HEK293 (cell line): ENCODE results near the gene EEFSEC.

Source experiments
- CTCF ChIA-PET: fragments of 350-600 bp; formaldehyde crosslinking; extraction: SDS; loops from one replicate; lab custom pipeline; 2021; ENCODE audit warnings: antibody characterized with exemption; lab: Yijun Ruan, JAX
- POLR2A ChIA-PET: fragments of 300-600 bp; formaldehyde crosslinking; extraction: SDS; loops from one replicate; lab custom pipeline; 2020; ENCODE audit warnings: antibody characterized with exemption, inconsistent platforms; lab: Yijun Ruan, JAX
- H3K27ac ChIP-seq: fragments of 200-500 bp; sonication (Bioruptor generic); 2 replicates; pipeline ENCODE4 v1.5.1; 2014; ENCODE audit warnings: low read depth, low read length, control low read depth, inconsistent platforms; ENCODE audit errors: extremely low read depth
- H3K36me3 ChIP-seq, 2 experiments: fragments of 200-500 bp in 1 of 2; sonication (Bioruptor generic) in 1 of 2; 1 replicate in 1 of 2; 2 replicates in 1 of 2; pipeline ENCODE4 v1.5.1; 2014 to 2017; ENCODE audit warnings: inconsistent platforms in 2 of 2, low read length in 2 of 2; ENCODE audit not compliant: control insufficient read depth in 2 of 2, insufficient read depth in 1 of 2
- H3K4me1 ChIP-seq: fragments of 200-500 bp; sonication (Bioruptor generic); 2 replicates; pipeline ENCODE4 v1.5.1; 2014; ENCODE audit warnings: mild to moderate bottlenecking, low read length, inconsistent platforms; ENCODE audit not compliant: control insufficient read depth, insufficient read depth
- H3K4me3 ChIP-seq: 2 replicates; pipeline ENCODE4 v1.5.1; 2011; ENCODE audit warnings: low read depth, mild to moderate bottlenecking, control low read depth, low read length, moderate library complexity
- H3K9me3 ChIP-seq: fragments of 200-500 bp; sonication (Bioruptor generic); 2 replicates; pipeline ENCODE4 v1.5.1; 2014; ENCODE audit warnings: low read depth, low read length, inconsistent platforms; ENCODE audit not compliant: control insufficient read depth, insufficient read depth
- AEBP2 ChIP-seq: fragments of 450-650 bp; formaldehyde crosslinking; IDR thresholded peaks from 2 replicates; pipeline ENCODE4 v1.5.1; 2016; ENCODE audit warnings: missing biosample characterization, missing genetic modification characterization, borderline replicate concordance
- KLF10 ChIP-seq: fragments of 450-650 bp; IDR thresholded peaks from 2 replicates; pipeline ENCODE4 v1.5.1; 2018; ENCODE audit warnings: missing biosample characterization, mild to moderate bottlenecking, missing genetic modification characterization
- OSR2 ChIP-seq: fragments of 450-650 bp; formaldehyde crosslinking; IDR thresholded peaks from 2 replicates; pipeline ENCODE4 v1.5.1; 2016; ENCODE audit warnings: missing biosample characterization, missing genetic modification characterization
- PATZ1 ChIP-seq: fragments of 450-650 bp; formaldehyde crosslinking; IDR thresholded peaks from 2 replicates; pipeline ENCODE4 v1.5.1; 2016; ENCODE audit warnings: missing biosample characterization, missing genetic modification characterization
- PRDM1 ChIP-seq: fragments of 450-650 bp; formaldehyde crosslinking; IDR thresholded peaks from 2 replicates; pipeline ENCODE4; 2016; ENCODE audit warnings: missing biosample characterization, missing genetic modification characterization
- ZBTB11 ChIP-seq: fragments of 450-650 bp; formaldehyde crosslinking; conservative IDR thresholded peaks from 2 replicates; pipeline ENCODE4 v1.5.1; 2016; ENCODE audit warnings: low read depth, missing biosample characterization, missing genetic modification characterization
- ZBTB21 ChIP-seq: fragments of 450-650 bp; formaldehyde crosslinking; IDR thresholded peaks from 2 replicates; pipeline ENCODE4 v1.5.1; 2017; ENCODE audit warnings: missing biosample characterization, missing genetic modification characterization
- ZBTB44 ChIP-seq: fragments of 450-650 bp; IDR thresholded peaks from 2 replicates; pipeline ENCODE4 v1.5.1; 2018; ENCODE audit warnings: missing biosample characterization, mild to moderate bottlenecking, missing genetic modification characterization
- ZNF114 ChIP-seq: fragments of 450-650 bp; formaldehyde crosslinking; IDR thresholded peaks from 2 replicates; pipeline ENCODE4 v1.5.0; 2017; ENCODE audit warnings: missing biosample characterization, missing genetic modification characterization
- ZNF138 ChIP-seq: fragments of 450-650 bp; formaldehyde crosslinking; IDR thresholded peaks from 2 replicates; pipeline ENCODE4 v1.5.1; 2016; ENCODE audit warnings: missing biosample characterization, missing genetic modification characterization, borderline replicate concordance
- ZNF26 ChIP-seq: fragments of 450-650 bp; formaldehyde crosslinking; IDR thresholded peaks from 2 replicates; pipeline ENCODE4 v1.5.1; 2016; ENCODE audit warnings: missing biosample characterization, missing genetic modification characterization
- ZNF398 ChIP-seq: fragments of 450-650 bp; formaldehyde crosslinking; IDR thresholded peaks from 2 replicates; pipeline ENCODE4 v1.5.1; 2017; ENCODE audit warnings: missing biosample characterization, missing genetic modification characterization
- ZNF555 ChIP-seq: fragments of 450-650 bp; formaldehyde crosslinking; conservative IDR thresholded peaks from 2 replicates; pipeline ENCODE4 v1.5.1; 2017; ENCODE audit warnings: missing biosample characterization, mild to moderate bottlenecking, missing genetic modification characterization, inconsistent platforms
- ZNF558 ChIP-seq: fragments of 450-650 bp; formaldehyde crosslinking; IDR thresholded peaks from 2 replicates; pipeline ENCODE4 v1.5.1; 2016; ENCODE audit warnings: missing biosample characterization, missing genetic modification characterization
- ZNF580 ChIP-seq: fragments of 450-650 bp; formaldehyde crosslinking; IDR thresholded peaks from 2 replicates; pipeline ENCODE4 v1.5.1; 2016; ENCODE audit warnings: missing biosample characterization, missing genetic modification characterization
- ZNF600 ChIP-seq: fragments of 450-650 bp; formaldehyde crosslinking; IDR thresholded peaks from 2 replicates; pipeline ENCODE4 v1.5.1; 2016; ENCODE audit warnings: missing biosample characterization, missing genetic modification characterization
- ZNF660 ChIP-seq: fragments of 450-650 bp; IDR thresholded peaks from 2 replicates; pipeline ENCODE4 v1.5.1; 2018; ENCODE audit warnings: missing biosample characterization, mild to moderate bottlenecking, missing genetic modification characterization
- ZNF791 ChIP-seq: fragments of 450-650 bp; formaldehyde crosslinking; IDR thresholded peaks from 2 replicates; pipeline ENCODE4 v1.5.1; 2016; ENCODE audit warnings: missing biosample characterization, missing genetic modification characterization
- ZNF830 ChIP-seq: fragments of 450-650 bp; IDR thresholded peaks from 2 replicates; pipeline ENCODE4 v1.5.0; 2018; ENCODE audit warnings: missing biosample characterization, missing genetic modification characterization, low read depth, mild to moderate bottlenecking, moderate library complexity
- ZNF843 ChIP-seq: fragments of 450-650 bp; formaldehyde crosslinking; IDR thresholded peaks from 2 replicates; pipeline ENCODE4 v1.5.1; 2016; ENCODE audit warnings: missing biosample characterization, missing genetic modification characterization

Gene EEFSEC

GRCh38 chr3:128196647-128197046 lies 43.4 kb downstream of the EEFSEC start:
- no peak overlapping the region for H3K27ac ChIP-seq
- no peaks in the 10 kb centered on the region for H3K9me3 ChIP-seq
- H3K4me1 ChIP-seq: 0 out of 2 replicates have a peak, but pooled peaks cover 2% of the 10 kb centered on the region
- no peak for TF ChIP-seq ZNF555
- no peak for TF ChIP-seq ZNF114 (tag by site-specific recombination)
- no peak for TF ChIP-seq ZNF791 (tag by site-specific recombination)
- no peak for TF ChIP-seq ZBTB44 (tag by site-specific recombination)
- TF ChIP-seq OSR2 (tag by site-specific recombination): no peak
- no peak for TF ChIP-seq ZNF26 (tag by site-specific recombination)
- TF ChIP-seq ZNF660 (tag by site-specific recombination): no peak
- no peak for TF ChIP-seq ZBTB21 (tag by site-specific recombination)
- TF ChIP-seq KLF10 (tag by site-specific recombination): no peak
- no peak for TF ChIP-seq PATZ1 (tag by site-specific recombination)
- TF ChIP-seq ZNF558: no peak
- no peak for TF ChIP-seq AEBP2 (tag by site-specific recombination)
- no peak for TF ChIP-seq ZNF600 (tag by site-specific recombination)
- TF ChIP-seq ZNF398 (tag by site-specific recombination): no peak
- no peak for TF ChIP-seq ZBTB11 (tag by site-specific recombination)
- TF ChIP-seq ZNF843: no peak
- no peak for TF ChIP-seq ZNF830 (tag by site-specific recombination)
- TF ChIP-seq ZNF138 (tag by site-specific recombination): no peak
- TF ChIP-seq PRDM1 (tag by site-specific recombination): no peak
- TF ChIP-seq ZNF580: no peak
- H3K36me3 ChIP-seq: no peaks in the 10 kb centered on the region
- no peak overlapping the region for H3K4me3 ChIP-seq
- POLR2A ChIA-PET: no interaction called here
- CTCF ChIA-PET: no interaction called here
